Neuronal stem cell (in vitro differentiated cells): ENCODE data around the gene CDC25A.
A peak's percentile ranks its signal among the peaks of the same experiment; 100 is the strongest.

Source experiments
- DNase-seq: peaks from one replicate; pipeline ENCODE4 v3.0.0-alpha.2; 2013; ENCODE audit warnings: low spot score
- H2AFZ ChIP-seq: one replicate; pipeline ENCODE4 v1.6.1; 2013; ENCODE audit warnings: mild to moderate bottlenecking, low read length, inconsistent platforms
- H2AK5ac ChIP-seq: 2 replicates; pipeline ENCODE4 v1.6.1; 2013; ENCODE audit warnings: low read depth, mild to moderate bottlenecking, inconsistent platforms, low read length, moderate library complexity, mixed read lengths
- H2BK120ac ChIP-seq: 2 replicates; pipeline ENCODE4 v1.6.1; 2013; ENCODE audit warnings: low read depth, mild to moderate bottlenecking, inconsistent platforms, low read length, moderate library complexity, mixed read lengths
- H2BK12ac ChIP-seq: one replicate; pipeline ENCODE4 v1.6.1; 2013; ENCODE audit warnings: low read length, inconsistent platforms
- H2BK15ac ChIP-seq: 2 replicates; pipeline ENCODE4 v1.6.1; 2013; ENCODE audit warnings: mild to moderate bottlenecking, low read length, inconsistent platforms, mixed read lengths
- H2BK5ac ChIP-seq: one replicate; pipeline ENCODE4 v1.6.1; 2013; ENCODE audit warnings: inconsistent platforms, mild to moderate bottlenecking, low read length, moderate library complexity
- H3K14ac ChIP-seq: one replicate; pipeline ENCODE4 v1.6.1; 2013; ENCODE audit warnings: low read length, inconsistent platforms
- H3K18ac ChIP-seq: 2 replicates; pipeline ENCODE4 v1.6.1; 2013; ENCODE audit warnings: low read length, inconsistent platforms
- H3K23ac ChIP-seq: 2 replicates; pipeline ENCODE4 v1.6.1; 2013; ENCODE audit warnings: low read depth, mild to moderate bottlenecking, mixed read lengths, low read length, inconsistent platforms; ENCODE audit not compliant: poor library complexity
- H3K27ac ChIP-seq: replicated peaks from 3 replicates; pipeline ENCODE4 v1.5.1; 2013; ENCODE audit warnings: low read length, inconsistent platforms
- H3K27me3 ChIP-seq, 3 experiments: 2 replicates each; pipeline ENCODE4 v1.6.1; 2013; ENCODE audit warnings: low read length in 3 of 3, mild to moderate bottlenecking in 2 of 3, inconsistent platforms in 1 of 3, low read depth in 1 of 3, mixed read lengths in 1 of 3, moderate library complexity in 1 of 3; ENCODE audit not compliant: control insufficient read depth in 3 of 3, insufficient read depth in 3 of 3
- H3K36me3 ChIP-seq, 2 donors: replicated peaks in 1 of 2; 2 replicates each; pipeline ENCODE4 v1.6.1; 2013; ENCODE audit warnings: low read length in 2 of 2; ENCODE audit not compliant: control insufficient read depth in 2 of 2, insufficient read depth in 2 of 2
- H3K4ac ChIP-seq: 2 replicates; pipeline ENCODE4 v1.6.1; 2013; ENCODE audit warnings: inconsistent platforms, mild to moderate bottlenecking, low read length, moderate library complexity
- H3K4me1 ChIP-seq, 2 donors: 1 replicate in 1 of 2; 2 replicates in 1 of 2; pipeline ENCODE4 v1.6.1; 2013; ENCODE audit warnings: low read length in 2 of 2, low read depth in 1 of 2; ENCODE audit not compliant: control insufficient read depth in 2 of 2, insufficient read depth in 1 of 2
- H3K4me2 ChIP-seq: one replicate; pipeline ENCODE4 v1.6.1; 2013; ENCODE audit warnings: mild to moderate bottlenecking, low read length, inconsistent platforms; ENCODE audit not compliant: insufficient read depth, poor library complexity, severe bottlenecking
- H3K4me3 ChIP-seq, 2 donors: 2 replicates each; pipeline ENCODE4 v1.5.1; 2013; ENCODE audit warnings: low read length in 2 of 2, mild to moderate bottlenecking in 2 of 2, inconsistent platforms in 1 of 2, moderate library complexity in 1 of 2
- H3K79me1 ChIP-seq: one replicate; pipeline ENCODE4 v1.6.1; 2013; ENCODE audit warnings: low read depth, mild to moderate bottlenecking, inconsistent platforms, low read length, moderate library complexity
- H3K9ac ChIP-seq: one replicate; pipeline ENCODE4 v1.6.1; 2013; ENCODE audit warnings: mild to moderate bottlenecking, low read depth, low read length, inconsistent platforms; ENCODE audit not compliant: poor library complexity
- H3K9me3 ChIP-seq, 2 donors: replicated peaks in 1 of 2; 2 replicates each; pipeline versions ENCODE3 to v1.6.1; 2013; ENCODE audit warnings: low read length in 2 of 2, mild to moderate bottlenecking in 2 of 2, inconsistent platforms in 1 of 2, low read depth in 1 of 2, mixed read lengths in 1 of 2, moderate library complexity in 1 of 2; ENCODE audit not compliant: control insufficient read depth in 2 of 2, insufficient read depth in 1 of 2
- H4K8ac ChIP-seq: one replicate; pipeline ENCODE4 v1.6.1; 2013; ENCODE audit warnings: low read depth, mild to moderate bottlenecking, inconsistent platforms, low read length, moderate library complexity
- H4K91ac ChIP-seq: one replicate; pipeline ENCODE4 v1.6.1; 2013; ENCODE audit warnings: low read length, low read depth, mild to moderate bottlenecking, inconsistent platforms; ENCODE audit not compliant: poor library complexity
- WGBS, 2 donors: extraction: QIAGEN DNeasy Blood & Tissue Kit; methylation state at CpG; one replicate each; pipeline ENCODE4 v1.1.7; 2013; ENCODE audit warnings: missing lambda C conversion rate in 2 of 2, mixed read lengths in 1 of 2; ENCODE audit not compliant: insufficient read length in 2 of 2, insufficient replicate concordance in 1 of 2; ENCODE audit errors: extremely low coverage in 2 of 2; 5-methylcytosine and 5-hydroxymethylcytosine counted together

The CDC25A gene

GRCh38 chr3:48202632-48203031 is 14.4 kb upstream of the CDC25A start:
- Histone ChIP-seq H2BK12ac (no peak overlapping the region), H2BK15ac (no peak overlapping the region), H3K4me2 (no peak overlapping the region), H3K18ac (no peak overlapping the region), H3K23ac (no peak overlapping the region), H2BK120ac (no peak overlapping the region), H3K79me1 (no peaks in the 10 kb centered on the region), H4K91ac (no peak overlapping the region), H3K27ac (no peak overlapping the region), H3K9me3 (no peaks in the 10 kb centered on the region), H3K4ac (no peak overlapping the region), H3K4me3 (no peak overlapping the region), H3K9ac (no peak overlapping the region), H2AFZ (no peak overlapping the region), H3K27me3 (no peaks in the 10 kb centered on the region), H3K4me1 (no peaks in the 10 kb centered on the region), H3K36me3 (no peaks in the 10 kb centered on the region), H3K14ac (no peak overlapping the region), H4K8ac (no peak overlapping the region), H2AK5ac (no peak overlapping the region), H2BK5ac (no peak overlapping the region)
- no peak for DNase-seq
- WGBS, 2 donors, result no CpG with 5 or more reads among the region's 6 CpGs

- H3K27ac ChIP-seq, result no peak overlapping the region
- H3K4me3 ChIP-seq, result no peak overlapping the region
- H3K79me1 ChIP-seq, result peaks cover 2% of the 10 kb centered on the region
- no peak overlapping the region for H4K91ac ChIP-seq
- no peak for DNase-seq
- H3K14ac ChIP-seq, result no peak overlapping the region
- no peaks in the 10 kb centered on the region for H3K9me3 ChIP-seq
- H2BK5ac ChIP-seq, result no peak overlapping the region
- H4K8ac ChIP-seq, result no peak overlapping the region
- no peaks in the 10 kb centered on the region for H3K27me3 ChIP-seq
- H2AFZ ChIP-seq, result no peak overlapping the region
- H3K4me1 ChIP-seq, result peaks cover 0 to under 1% of the 10 kb centered on the region in 2 donors
- no peak overlapping the region for H3K18ac ChIP-seq
- no peak overlapping the region for H3K23ac ChIP-seq
- H3K9ac ChIP-seq, result no peak overlapping the region
- H2AK5ac ChIP-seq, result no peak overlapping the region
- H3K36me3 ChIP-seq, result no peaks in the 10 kb centered on the region
- H2BK12ac ChIP-seq, result no peak overlapping the region
- no peak overlapping the region for H3K4ac ChIP-seq
- no peak overlapping the region for H3K4me2 ChIP-seq
- no peak overlapping the region for H2BK120ac ChIP-seq
- H2BK15ac ChIP-seq, result no peak overlapping the region
Measured at GRCh38 chr3:48199117-48199516, 10.9 kb upstream of the CDC25A start.

GRCh38 chr3:48196611-48197010 is 8.4 kb upstream of the CDC25A start:
- no peak overlapping the region for H3K4me2 ChIP-seq
- no peaks in the 10 kb centered on the region for H3K9me3 ChIP-seq
- H3K4ac ChIP-seq, result no peak overlapping the region
- H2AK5ac ChIP-seq, result no peak overlapping the region
- H2BK15ac ChIP-seq, result no peak overlapping the region
- H3K36me3 ChIP-seq, result no peaks in the 10 kb centered on the region
- no peak overlapping the region for H3K18ac ChIP-seq
- no peak overlapping the region for H2BK120ac ChIP-seq
- H3K14ac ChIP-seq, result no peak overlapping the region
- H3K79me1 ChIP-seq, result peaks cover 2% of the 10 kb centered on the region
- H2BK12ac ChIP-seq, result no peak overlapping the region
- WGBS, 2 donors, result no CpG with 5 or more reads among the region's 1 CpG
- no peak for DNase-seq
- H3K9ac ChIP-seq, result no peak overlapping the region
- no peak overlapping the region for H3K23ac ChIP-seq
- H3K4me1 ChIP-seq, result peaks cover 0 to 2% of the 10 kb centered on the region in 2 donors
- no peak overlapping the region for H4K91ac ChIP-seq
- H4K8ac ChIP-seq, result no peak overlapping the region
- H3K27ac ChIP-seq, result no peak overlapping the region
- no peak overlapping the region for H3K4me3 ChIP-seq
- H2AFZ ChIP-seq, result peak overlapping the region; percentile 64
- no peak overlapping the region for H2BK5ac ChIP-seq
- H3K27me3 ChIP-seq, result no peaks in the 10 kb centered on the region

GRCh38 chr3:48194446-48195071 is 6.3 kb upstream of the CDC25A start:
- Histone ChIP-seq H2AFZ (peak overlapping the region; percentile 68), H3K4me3 (no peak overlapping the region), H3K36me3 (no peaks in the 10 kb centered on the region), H2BK15ac (peak overlapping the region; percentile 67), H3K4me2 (no peak overlapping the region), H3K79me1 (peaks cover 2% of the 10 kb centered on the region), H3K14ac (no peak overlapping the region), H2AK5ac (no peak overlapping the region), H3K23ac (no peak overlapping the region), H3K27me3 (peaks cover 0 to 2% (median 0%) of the 10 kb centered on the region in 3 experiments), H2BK120ac (no peak overlapping the region), H3K9me3 (no peaks in the 10 kb centered on the region), H2BK5ac (no peak overlapping the region), H4K91ac (no peak overlapping the region), H3K4me1 (peaks cover 0 to 7% of the 10 kb centered on the region in 2 donors), H3K27ac (no peak overlapping the region), H4K8ac (no peak overlapping the region), H3K18ac (peak overlapping the region; percentile 85), H3K9ac (no peak overlapping the region), H3K4ac (no peak overlapping the region), H2BK12ac (no peak overlapping the region)
- no CpG with 5 or more reads among the region's 9 CpGs for WGBS, 2 donors
- peak; percentile 79 for DNase-seq
